GM19395 (cell line): ENCODE data around the gene PMVK.

Experiments used
- ATAC-seq: cut with Tn5 transposase; IDR thresholded peaks from one replicate; pipeline ENCODE4 v1.9.1; 2021; ENCODE audit warnings: mild to moderate bottlenecking, moderate library complexity; ENCODE audit not compliant: unreplicated experiment

Gene PMVK

DNA sequence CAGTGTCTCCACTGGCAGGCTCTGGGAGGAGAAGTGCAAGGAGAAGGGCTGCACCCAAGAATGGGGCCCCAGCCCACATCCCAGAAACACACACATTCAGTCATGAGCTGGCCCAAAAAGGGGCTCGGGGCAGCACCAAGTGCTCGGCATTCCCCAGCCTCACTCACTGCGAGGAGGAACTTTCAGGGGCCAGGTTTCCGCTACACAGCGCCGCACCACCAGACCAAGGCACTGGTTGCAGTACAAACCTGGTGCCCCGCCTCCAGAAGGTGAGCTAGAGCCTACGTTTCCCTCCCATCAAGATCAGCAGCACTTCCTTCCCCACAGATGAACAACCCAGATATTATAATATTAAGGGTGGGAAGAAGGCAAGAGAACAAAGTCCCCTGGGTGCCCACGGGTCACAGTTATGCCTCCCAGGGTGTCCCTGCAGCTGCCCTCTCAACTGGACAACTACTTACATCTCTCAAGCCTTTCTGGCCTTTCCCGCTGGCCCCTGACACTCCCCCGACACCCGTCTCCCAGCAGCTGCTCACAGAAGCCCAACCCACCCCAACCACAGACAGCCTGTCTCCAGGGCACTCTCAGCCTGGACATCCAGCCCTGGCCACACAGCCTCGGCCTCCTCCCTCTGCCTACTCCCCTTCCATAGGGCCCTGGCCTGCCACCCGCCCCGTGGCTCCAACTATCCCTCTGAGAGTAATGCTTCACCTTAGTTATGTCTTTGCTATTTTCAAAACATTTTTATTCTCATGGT, 15.6 kb upstream of the PMVK start:
- no peak for ATAC-seq

DNA sequence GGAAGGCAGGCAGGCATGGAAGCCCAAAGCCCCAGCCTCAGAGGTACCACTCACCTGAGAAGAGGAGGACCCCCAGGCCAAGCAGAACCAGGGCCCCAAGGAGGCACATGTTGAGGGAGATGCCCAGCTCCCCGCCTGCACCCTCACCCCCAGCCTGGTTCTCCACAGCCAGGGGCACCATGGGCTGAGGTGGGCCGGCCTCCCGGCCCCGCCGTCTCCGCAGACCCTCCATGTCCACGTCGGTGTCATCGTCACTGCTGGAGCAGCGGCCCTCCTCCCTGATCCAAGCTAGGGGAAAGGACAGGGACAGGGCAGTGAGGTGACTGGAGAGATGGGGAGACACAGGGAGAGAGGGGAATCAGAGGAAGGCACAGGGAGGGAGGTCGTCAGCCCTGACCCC, 11.6 kb upstream of the PMVK start:
- no peak for ATAC-seq

DNA sequence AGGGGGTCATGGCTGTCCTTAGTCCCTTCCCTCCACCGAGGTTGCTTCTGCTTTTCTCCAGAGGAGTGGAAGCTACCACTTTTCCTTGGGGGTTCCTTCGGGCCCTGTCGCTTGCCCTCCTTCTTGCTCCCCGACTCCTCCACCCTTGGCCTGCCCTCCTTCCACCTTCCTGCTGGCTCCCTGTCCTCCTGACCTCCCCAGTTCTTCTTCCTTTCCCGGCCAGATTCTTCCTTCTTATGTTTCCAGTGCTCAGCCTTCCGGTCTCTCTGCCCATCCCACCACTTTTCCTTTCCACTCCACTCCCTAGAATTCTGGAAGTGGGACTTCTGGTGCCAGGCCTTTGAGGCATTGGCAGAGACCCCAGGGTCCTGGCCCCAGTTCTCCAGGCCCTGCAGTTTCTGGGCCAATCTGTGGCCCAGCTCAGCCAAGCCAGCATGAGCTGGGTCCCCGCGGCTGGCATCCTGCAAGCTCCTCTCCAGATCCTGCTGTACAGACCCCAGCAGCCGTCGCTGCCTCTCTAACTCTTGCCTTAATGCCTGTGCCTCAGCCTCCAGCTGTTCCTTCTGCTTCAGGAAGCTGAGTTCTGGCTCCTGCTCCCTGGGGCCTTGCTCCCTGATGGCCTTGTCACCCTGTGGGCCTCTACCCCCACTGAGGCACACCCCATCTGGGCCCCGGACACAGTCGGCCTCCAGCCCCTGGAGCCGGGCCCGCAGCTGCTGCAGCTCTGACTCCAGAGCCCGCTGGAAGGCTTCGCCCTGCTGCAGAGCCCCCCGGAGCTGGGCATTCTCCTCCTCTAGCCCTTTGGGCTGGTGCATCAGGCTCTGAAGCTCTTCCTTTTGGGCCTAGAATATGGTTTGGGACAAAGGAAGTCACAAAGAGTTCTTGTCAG, 9.7 kb upstream of the PMVK start:
- no peak for ATAC-seq

DNA sequence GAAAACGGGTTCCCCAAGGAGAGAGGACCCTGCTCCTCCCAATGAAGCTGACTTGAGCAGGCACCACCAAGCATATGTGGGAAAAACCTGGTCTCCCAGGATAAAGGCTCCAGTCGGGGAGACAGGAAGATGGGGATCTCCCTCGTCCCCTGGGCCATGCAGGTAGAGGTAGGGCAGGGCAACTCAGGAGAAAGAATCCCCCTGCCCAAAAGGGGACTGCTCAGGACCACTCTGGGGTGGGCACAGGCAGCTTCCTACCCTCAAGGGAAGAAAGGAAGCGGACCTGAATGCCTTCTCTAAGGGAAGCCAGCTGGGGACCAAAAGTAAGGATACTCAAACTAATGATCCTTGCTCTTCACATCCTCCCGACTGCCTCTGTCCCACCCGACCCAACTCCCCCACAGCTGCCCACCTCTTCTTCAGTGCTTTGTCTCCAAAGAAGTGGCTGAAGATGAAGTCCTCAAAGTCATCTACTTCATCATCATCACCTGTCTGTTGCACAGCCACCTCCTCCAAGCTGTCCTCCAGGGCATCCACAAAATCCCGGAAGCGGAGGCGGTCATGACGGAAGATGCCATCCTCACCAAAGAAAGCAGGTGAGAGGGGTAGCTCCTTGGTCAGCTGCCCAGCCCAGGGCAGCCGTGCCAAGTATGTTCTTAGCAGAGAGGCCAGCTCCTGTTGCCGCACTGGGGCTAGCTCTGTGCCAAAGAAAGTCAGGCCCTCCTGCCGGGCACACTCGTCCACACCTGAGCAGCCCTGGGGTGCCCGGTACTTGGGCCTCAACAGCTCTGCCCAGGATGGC, 8.8 kb upstream of the PMVK start:
- ATAC-seq = no peak

DNA sequence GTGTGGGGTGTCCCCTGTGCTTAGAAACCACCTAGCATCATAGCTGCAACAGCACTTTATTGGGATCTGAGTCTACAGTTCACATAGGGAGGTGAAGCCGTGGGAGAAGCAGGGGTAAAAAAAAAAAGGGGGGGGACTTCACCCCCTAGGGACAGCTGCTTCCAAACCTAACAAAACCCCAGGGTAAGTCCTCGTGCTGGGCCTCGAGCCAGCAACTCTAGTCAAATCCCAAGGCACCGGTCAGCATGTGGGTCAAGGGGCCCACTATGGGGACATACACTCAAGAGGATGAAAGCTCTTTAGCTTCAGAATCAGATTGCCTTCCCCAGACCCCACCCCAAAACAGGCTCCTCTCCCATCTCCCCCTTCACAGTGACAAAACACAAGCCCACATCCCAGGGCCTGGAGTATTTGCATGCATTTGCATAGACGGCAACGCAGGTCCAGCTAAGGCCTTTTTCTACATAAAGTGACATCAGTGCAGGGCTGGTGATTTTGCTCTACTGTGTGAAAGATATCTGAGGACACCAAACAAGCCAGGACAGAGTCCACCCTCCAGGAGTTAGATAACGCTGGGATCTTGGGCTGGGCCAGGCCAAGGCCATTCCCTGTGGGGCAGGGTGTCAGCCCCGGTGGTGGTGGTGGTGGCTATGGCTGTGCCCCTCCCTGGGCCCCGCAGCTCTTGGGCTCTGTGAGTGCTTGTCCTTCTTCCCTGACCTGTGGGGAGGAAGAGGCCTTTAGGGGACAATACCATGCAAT, 8.1 kb upstream of the PMVK start:
- ATAC-seq = no peak

DNA sequence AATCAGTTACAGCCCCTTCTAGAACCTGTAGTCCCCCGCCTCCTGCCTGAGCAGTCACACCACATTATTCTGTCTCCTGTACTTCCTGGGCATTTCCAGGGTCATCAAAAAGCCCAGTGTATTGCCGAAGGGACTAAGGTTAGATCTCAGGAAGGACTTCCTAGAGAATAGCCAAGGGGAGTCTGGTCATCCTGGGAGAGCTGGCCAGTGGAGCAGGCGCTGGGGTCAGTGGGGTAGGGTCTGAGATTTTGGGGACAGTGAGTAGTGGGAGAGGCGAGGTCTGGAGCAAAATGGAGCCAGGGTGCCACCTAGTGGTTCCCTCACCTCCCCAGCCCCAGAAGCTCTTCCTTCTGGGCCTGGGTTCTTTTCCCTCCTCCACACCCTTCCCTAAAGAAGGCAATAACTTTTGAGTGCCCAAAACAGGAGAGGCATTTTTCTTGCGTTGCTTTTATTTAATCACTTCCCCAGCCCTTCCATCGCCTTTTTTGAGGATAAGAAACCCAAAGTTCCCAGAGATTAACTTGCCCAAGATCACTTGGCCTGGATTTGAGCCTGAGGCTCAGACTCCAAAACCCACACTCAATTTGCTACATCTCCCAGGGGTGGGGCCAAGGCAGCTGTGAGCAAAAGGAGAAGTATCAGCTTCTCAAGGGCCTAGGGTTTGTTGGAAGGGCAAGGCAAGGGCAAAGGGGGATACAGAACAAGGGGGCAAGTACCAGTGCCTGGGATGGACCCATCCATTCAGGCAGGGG, 7.3 kb upstream of the PMVK start:
- ATAC-seq = no peak

DNA sequence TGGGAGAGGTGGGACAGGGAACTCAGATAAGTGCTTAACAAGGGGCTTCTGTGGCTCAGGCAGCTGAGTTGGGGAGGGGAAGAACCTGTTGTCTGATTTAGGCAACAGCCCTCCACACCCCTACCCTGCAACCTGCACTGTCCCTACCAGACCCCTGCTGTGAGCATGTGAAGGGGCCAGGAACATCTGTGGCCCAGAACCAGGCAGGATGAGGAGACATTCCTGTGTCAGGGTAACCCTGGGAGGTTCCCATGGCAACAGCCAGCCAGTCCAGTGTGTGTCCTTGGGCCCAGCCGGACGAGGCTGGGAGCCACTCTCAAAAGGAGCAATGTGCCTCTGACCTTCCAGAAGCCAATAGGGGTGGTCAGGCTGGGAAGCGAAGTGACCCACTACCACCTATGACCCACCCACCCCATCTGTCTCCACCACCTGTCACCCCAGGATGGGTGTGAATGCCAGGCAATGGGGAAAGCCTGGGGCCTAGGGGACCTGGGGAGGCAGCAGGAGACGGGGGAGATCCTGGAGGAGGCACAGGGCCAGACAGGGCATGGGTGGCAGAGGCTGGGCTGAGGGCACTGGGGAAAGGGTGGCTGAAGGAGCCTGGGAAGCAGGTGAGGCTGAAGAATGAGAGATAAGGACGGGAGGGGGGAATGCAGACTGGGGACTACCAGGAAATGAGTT, 5.0 kb upstream of the PMVK start:
- ATAC-seq = no peak

DNA sequence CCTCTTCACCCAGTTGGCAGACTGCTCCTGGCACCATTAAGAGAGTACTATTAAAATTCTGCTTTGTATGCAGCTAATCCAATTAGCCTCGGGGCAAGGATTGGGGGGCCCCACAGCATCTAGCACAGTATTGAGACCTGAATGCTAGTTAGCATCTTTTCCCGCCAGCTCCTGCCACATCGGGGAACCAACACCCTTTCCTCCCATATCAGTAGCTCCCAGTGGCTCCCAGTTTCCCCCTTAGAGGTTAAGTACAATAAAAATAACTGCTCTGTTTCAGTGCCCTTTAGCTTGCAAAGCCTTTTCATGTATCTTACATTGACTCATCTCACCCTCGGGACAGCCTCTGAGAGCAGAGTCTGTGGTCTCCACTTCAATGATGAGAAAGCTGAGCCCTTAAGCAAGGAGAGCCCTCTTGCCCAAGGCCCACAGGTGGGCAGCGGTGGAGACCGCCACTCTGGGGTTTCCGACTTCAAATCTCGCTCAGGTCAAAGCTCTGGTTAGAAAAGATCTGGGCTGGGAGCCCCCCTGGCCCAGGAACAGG, 4.2 kb upstream of the PMVK start:
- ATAC-seq = no peak

DNA sequence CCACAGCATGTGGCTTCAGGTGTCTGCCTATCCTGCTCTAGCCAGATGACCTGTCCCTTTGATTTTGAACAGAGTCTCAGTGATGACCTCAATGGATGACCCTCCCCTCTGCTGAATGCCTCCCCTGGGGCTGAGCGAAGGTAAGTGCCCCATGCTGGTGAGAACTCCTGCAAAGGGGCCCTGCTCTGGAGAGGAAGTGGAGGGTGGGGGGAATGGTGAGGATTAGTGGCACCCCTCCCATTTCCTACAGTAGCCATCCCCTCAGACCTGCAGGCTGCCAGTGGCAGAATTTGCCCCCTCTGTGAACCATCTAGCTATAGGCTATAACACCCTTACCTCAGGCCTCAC, 3.7 kb upstream of the PMVK start:
- ATAC-seq = no peak

DNA sequence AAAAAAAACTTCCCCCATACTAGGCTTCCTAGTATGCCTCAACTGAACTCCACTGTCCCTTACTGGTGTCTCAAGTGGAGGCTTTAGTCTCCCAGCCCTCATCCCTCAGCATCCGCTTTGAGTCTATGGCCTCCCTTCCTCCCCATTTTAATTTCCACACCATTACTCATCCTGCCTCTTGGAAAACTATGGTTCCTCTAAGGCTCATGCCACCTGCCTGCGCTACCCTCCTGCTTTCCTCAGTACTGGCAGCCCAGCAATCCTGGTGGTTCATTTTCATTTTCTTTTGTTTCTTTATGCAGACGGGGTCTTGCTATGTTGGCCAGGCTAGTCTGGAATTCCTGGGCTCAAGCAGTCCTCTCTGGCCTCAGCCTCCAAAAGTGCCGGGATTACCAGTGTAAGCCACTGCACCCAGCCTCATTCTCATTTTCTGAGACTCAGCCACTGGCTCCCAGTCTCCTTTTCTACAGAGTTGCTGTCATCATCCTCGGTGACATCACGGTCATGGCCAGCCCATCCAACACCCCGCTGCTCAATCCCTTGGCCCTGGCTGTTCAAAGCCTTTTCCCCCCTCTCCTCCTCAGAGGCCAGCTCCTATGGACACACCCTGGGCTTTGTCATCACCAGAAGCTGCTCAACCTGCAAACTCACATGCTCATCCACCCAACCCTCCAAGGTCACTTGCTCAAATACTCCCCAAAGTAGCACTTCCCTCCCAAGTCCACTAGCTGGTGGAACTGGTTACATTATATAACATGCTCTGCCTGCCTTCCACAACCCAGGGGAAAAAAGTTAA, 2.3 kb upstream of the PMVK start:
- ATAC-seq = no peak

DNA sequence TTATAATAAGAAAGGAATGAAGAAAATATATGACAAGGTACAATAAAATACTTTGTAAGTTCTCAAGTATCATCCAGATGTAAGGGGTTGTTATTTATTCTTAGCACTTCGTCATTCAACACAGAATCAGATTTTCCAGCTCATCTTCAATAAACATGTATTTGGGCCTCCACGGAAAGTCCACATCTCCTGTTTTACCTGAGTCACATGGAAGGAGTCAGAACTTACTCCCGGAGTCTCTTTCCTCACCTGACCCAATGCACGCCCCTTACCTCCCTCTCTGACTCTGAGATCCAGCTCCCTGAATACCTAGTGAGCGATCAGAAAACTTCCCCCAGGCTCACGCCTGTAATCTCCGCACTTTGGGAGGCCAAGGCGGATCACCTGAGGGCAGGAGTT, 1.5 kb upstream of the PMVK start:
- no peak for ATAC-seq

DNA sequence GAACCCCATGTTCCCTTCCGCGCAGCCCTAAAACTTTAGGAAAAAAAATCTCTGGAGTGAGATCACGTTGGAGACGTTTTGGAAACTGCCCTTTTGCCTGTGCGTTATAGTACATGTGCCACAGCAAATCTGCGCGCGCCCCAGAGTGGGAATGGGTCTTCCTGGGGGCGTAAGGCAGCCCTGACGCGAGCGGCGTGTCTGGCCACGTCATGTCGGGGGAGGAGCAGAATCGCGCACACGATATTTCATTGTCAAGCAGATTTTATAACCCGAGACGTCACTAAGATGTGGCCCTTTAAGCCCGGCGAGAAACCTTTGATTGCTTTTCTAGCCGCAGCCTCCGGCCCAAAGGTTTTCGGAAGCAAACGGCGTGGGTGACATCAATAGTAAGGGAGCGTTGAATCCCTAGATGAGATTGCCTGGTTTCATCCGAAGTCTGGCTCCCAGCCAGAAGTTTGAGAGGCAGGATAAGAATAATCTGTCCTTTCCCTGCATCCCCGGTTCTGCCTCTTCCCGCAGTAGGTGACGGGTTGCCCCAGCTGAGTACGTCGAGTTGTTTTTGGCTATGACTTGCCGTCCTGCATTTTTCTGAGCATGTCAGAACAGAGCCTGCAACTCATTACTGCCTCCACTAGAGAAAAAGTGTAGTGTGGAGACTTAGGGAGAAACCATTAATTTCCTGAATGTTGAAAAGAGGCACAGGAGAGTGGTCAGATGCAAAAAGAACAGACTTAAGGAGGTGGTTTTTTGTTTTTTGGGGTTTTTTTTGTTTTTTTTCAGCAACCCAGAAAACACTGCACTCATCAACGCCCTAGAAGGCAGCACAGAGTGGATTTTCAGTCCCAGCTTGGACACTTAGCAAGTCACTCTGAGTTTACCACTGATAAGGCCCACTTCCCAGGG, 817 bp upstream of the PMVK start:
- ATAC-seq = peak; percentile 60

DNA sequence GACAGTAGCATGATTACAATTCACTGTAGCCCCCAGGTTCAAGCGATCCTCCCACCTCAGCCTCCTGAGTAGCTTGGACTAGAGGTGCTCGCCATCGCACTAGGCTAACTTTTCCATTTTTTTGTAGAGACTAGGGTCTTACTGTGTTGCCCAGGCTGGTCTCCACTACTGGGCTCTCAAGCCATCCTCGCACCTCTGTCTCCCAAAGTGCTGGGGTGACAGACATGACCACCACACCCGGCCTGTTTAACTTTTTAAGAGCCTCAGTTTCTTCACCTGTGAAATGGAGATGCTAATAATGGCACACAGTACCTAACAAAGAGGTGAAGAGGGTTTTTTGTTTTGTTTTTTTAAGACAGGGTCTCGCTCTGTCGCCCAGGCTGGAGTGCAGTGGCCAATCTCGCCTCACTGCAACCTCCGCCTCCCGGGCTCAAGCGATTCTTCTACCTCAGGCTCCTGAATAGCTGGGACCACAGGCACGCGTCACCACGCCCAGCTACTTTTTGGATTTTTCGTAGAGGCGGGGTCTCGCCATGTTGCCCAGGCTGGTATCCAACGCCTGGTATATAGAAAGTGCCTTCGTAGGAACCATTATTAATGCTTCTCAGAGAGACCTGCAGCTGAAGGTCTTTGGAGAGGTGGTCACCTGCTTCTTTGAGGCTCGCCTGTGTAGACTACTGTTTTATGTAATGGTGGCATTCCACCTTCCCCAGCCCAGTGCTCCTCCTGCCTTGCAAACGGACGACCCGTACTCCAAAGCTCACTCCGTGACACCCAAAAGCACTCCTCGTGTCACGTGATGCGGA, 567 bp downstream of the PMVK start:
- no peak for ATAC-seq

DNA sequence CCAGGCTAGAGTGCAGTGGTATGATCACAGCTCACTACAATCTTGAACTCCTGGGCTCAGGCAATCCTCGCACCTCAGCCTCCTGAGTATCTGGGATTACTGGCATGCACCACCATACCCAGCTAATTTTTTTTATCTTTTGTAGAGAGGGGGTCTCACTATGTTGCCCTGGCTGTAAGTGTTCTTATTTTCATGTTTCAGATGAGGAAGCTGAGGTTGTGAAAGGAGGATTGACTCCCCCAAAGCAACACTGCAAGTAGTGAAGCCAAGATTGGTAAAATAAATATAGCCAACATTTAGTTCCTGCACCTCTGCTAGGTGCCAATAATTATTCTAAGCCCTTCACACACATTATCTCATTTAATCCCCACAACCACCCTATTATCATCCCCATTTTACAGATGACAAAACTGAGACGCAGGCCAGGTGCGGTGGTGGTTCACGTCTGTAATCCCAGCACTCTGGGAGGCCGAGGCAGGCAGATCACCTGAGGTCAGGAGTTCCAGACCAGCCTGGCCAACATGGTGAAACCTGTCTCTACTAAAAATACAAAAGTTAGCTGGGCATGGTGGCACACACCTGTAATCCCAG, 2.1 kb downstream of the PMVK start:
- no peak for ATAC-seq

DNA sequence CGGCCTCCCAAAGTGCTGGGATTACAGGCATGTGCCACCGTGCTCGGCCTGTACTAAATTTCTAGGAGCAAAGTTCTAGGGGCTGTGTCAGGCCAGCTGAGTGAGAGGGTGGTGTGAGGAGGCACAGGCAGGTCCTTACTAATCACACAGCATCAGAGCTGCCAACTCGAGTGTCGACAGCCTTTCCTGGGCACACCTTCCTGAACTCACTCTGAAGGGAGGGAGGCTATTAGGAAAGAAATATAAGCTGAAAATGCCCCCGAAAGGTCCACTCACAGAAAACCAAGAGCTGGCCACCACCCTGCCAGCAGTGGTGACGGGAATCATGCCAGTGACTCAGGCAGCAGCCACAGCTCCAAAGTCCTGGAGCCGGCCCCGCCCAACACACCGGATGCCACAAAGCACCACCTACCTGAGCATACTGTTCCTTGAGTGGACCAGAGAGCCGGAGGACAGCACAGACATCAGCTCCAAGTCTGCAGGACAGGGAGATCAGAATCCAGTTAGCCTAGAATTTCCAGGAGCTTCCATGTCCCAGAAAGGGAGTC, 4.5 kb downstream of the PMVK start:
- ATAC-seq = no peak

DNA sequence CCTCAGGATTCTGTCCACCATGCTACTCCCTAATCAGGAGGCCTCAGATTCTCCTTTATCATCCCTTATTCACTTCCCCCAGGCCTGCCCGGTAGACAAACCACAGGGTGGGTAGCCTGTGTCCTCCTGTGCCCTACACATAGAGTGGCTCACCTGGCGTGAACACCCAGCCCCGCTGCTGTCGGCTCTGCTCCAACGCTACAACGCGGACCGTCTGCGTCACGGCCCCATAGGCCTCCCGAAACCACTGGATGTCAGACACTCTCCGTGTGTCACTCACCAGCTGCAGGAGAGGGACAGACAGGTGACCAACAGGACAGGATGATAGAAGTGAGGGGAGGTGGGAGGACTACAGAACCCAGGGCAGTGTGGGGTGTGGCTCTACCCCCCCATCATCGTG, 10.3 kb downstream of the PMVK start:
- ATAC-seq = no peak
